SU-DHL-6 (cell line): ENCODE measurements around the gene USP12.

Experiments used
- CTCF ChIP-seq: fragments of 200-600 bp; sonication (generic); IDR thresholded peaks from one replicate; pipeline ENCODE4 v1.5.1; 2017; ENCODE audit warnings: antibody characterized with exemption, mild to moderate bottlenecking, low read length, moderate library complexity; ENCODE audit not compliant: insufficient read depth, poor library complexity, severe bottlenecking
- EZH2phosphoT487 ChIP-seq: fragments of 200-600 bp; sonication (generic), shearing (Covaris generic); conservative IDR thresholded peaks from 2 replicates; pipeline ENCODE4 v1.6.1; 2018; ENCODE audit warnings: mild to moderate bottlenecking, antibody characterized with exemption, low read length, moderate library complexity, mixed read lengths

GRCh38 chr13:27043013-27043412 lies 128.6 kb downstream of the USP12 start:
- TF ChIP-seq CTCF: no peak
- no peak for TF ChIP-seq EZH2phosphoT487
